ENCODE results near the gene GRIP2. TPM values are rescaled to one million over a fixed set of nuclear protein-coding genes. Genes with fewer than 3 reads are reported as not detected.

The GRIP2 gene
- total RNA-seq, 1 donor from 2014 or later: 3.3 TPM

GRCh38 chr3:14471690-14472089 lies 68.5 kb downstream of the GRIP2 start:
- FAIRE-seq (no peak), DNase-seq (ENCODE audit: low read depth) (no peak)
- Histone ChIP-seq H3K4me3 (ENCODE audit: insufficient read depth, low read depth, low read length) (no peak overlapping the region), H3K9me3 (ENCODE audit: insufficient read depth, low read depth, low read length) (no peaks in the 10 kb centered on the region), H3K9ac (ENCODE audit: low read length) (peak overlapping the region; percentile 75), H4K20me1 (ENCODE audit: insufficient read depth, low read length) (peaks cover 5% of the 10 kb centered on the region), H2AFZ (ENCODE audit: low read depth, low read length) (no peak overlapping the region), H3K4me1 (ENCODE audit: insufficient read depth, low read length) (peaks cover 27% of the 10 kb centered on the region), H3K36me3 (ENCODE audit: insufficient read depth, low read length) (peaks cover 3% of the 10 kb centered on the region), H3K27me3 (ENCODE audit: insufficient read depth, low read length) (no peaks in the 10 kb centered on the region), H3K4me2 (ENCODE audit: low read length) (peak overlapping the region; percentile 76), H3K79me2 (ENCODE audit: insufficient read depth, low read length) (no peaks in the 10 kb centered on the region), H3K27ac (ENCODE audit: low read depth, low read length) (peak overlapping the region; percentile 89)
- Mint-ChIP-seq H3K27ac (ENCODE audit: unreplicated experiment) (no peak overlapping the region), H3K4me3 (ENCODE audit: unreplicated experiment) (no peak overlapping the region), H3K9me3 (ENCODE audit: unreplicated experiment) (peaks cover 2% of the 10 kb centered on the region), H3K4me1 (ENCODE audit: low read depth, unreplicated experiment) (peaks cover 24% of the 10 kb centered on the region), H3K36me3 (ENCODE audit: low read depth, unreplicated experiment) (peaks cover 10% of the 10 kb centered on the region), H3K27me3 (ENCODE audit: low read depth, unreplicated experiment) (peaks cover 3% of the 10 kb centered on the region)
- TF ChIP-seq EZH2 (IDR thresholded peaks at IDR 0.05; ENCODE audit: insufficient read depth, low read length): no peak
- no peak for TF ChIP-seq CTCF (IDR thresholded peaks at IDR 0.05; ENCODE audit: insufficient read depth, low read depth, low read length)

DNA sequence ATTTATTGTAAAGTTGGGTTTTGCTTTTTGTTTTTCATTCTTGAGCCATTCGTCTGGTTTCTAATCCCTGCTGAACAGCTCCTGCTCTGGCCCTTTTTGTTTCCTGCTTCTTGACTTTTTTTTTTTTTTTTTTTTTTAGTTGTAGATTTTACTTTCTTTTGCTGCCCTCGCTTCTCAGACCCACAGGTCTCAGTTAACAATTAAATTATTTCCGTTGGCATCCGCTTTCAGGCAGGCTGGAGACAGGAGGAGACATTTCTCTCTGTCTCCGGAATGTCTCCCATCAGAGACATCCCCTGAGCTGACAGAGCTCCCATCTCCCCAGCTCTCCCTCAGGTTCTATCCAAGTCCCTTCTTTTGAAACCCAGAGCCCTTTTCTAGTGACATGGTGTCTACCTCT lies 69.1 kb downstream of the GRIP2 start:
- peaks cover 24% of the 10 kb centered on the region for H3K4me1 Mint-ChIP-seq (ENCODE audit: low read depth, unreplicated experiment)
- TF ChIP-seq EZH2 (IDR thresholded peaks at IDR 0.05; ENCODE audit: insufficient read depth, low read length) (no peak), CTCF (IDR thresholded peaks at IDR 0.05; ENCODE audit: insufficient read depth, low read depth, low read length) (no peak)
- Histone ChIP-seq H3K79me2 (ENCODE audit: insufficient read depth, low read length) (no peaks in the 10 kb centered on the region), H3K4me2 (ENCODE audit: low read length) (no peak overlapping the region), H3K9ac (ENCODE audit: low read length) (no peak overlapping the region), H2AFZ (ENCODE audit: low read depth, low read length) (no peak overlapping the region), H3K9me3 (ENCODE audit: insufficient read depth, low read depth, low read length) (no peaks in the 10 kb centered on the region), H3K4me3 (ENCODE audit: insufficient read depth, low read depth, low read length) (no peak overlapping the region), H3K27ac (ENCODE audit: low read depth, low read length) (no peak overlapping the region), H3K27me3 (ENCODE audit: insufficient read depth, low read length) (no peaks in the 10 kb centered on the region), H3K36me3 (ENCODE audit: insufficient read depth, low read length) (peaks cover 3% of the 10 kb centered on the region), H3K4me1 (ENCODE audit: insufficient read depth, low read length) (peaks cover 27% of the 10 kb centered on the region), H4K20me1 (ENCODE audit: insufficient read depth, low read length) (peaks cover 5% of the 10 kb centered on the region)
- no peak overlapping the region for H3K27ac Mint-ChIP-seq (ENCODE audit: unreplicated experiment)
- DNase-seq (ENCODE audit: low read depth): no peak
- FAIRE-seq: no peak
- H3K27me3 Mint-ChIP-seq (ENCODE audit: low read depth, unreplicated experiment): peaks cover 1% of the 10 kb centered on the region
- peaks cover 2% of the 10 kb centered on the region for H3K9me3 Mint-ChIP-seq (ENCODE audit: unreplicated experiment)
- peaks cover 8% of the 10 kb centered on the region for H3K36me3 Mint-ChIP-seq (ENCODE audit: low read depth, unreplicated experiment)
- H3K4me3 Mint-ChIP-seq (ENCODE audit: unreplicated experiment): no peak overlapping the region

DNA sequence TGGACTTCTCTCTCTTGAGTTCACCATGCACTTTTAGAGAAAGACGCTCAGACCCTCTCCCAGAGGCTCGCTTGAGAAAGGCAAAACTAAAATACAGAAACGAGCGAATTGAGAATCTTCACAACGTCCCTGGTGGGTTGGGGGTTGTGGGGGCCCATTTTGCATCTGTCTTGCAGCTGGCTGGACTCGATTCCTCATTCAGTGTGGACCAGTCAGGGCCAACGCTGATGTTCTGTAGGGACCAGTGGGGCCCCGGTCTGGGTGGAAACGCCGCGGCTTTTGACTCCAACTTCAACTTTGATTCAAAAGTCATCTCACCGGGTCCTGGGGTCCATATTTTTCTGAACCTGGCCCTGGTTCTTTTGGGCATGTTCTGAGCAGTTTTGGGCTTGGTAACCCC lies 69.7 kb downstream of the GRIP2 start:
- no peak for DNase-seq (ENCODE audit: low read depth)
- Histone ChIP-seq H3K9me3 (ENCODE audit: insufficient read depth, low read depth, low read length) (no peaks in the 10 kb centered on the region), H3K27ac (ENCODE audit: low read depth, low read length) (no peak overlapping the region), H3K9ac (ENCODE audit: low read length) (no peak overlapping the region), H2AFZ (ENCODE audit: low read depth, low read length) (no peak overlapping the region), H4K20me1 (ENCODE audit: insufficient read depth, low read length) (peaks cover 5% of the 10 kb centered on the region), H3K36me3 (ENCODE audit: insufficient read depth, low read length) (peaks cover 3% of the 10 kb centered on the region), H3K4me3 (ENCODE audit: insufficient read depth, low read depth, low read length) (no peak overlapping the region), H3K4me1 (ENCODE audit: insufficient read depth, low read length) (peaks cover 25% of the 10 kb centered on the region), H3K79me2 (ENCODE audit: insufficient read depth, low read length) (no peaks in the 10 kb centered on the region), H3K4me2 (ENCODE audit: low read length) (no peak overlapping the region), H3K27me3 (ENCODE audit: insufficient read depth, low read length) (no peaks in the 10 kb centered on the region)
- FAIRE-seq: no peak
- Mint-ChIP-seq H3K36me3 (ENCODE audit: low read depth, unreplicated experiment) (peaks cover 7% of the 10 kb centered on the region), H3K27me3 (ENCODE audit: low read depth, unreplicated experiment) (no peaks in the 10 kb centered on the region), H3K27ac (ENCODE audit: unreplicated experiment) (no peak overlapping the region), H3K9me3 (ENCODE audit: unreplicated experiment) (peaks cover 2% of the 10 kb centered on the region), H3K4me3 (ENCODE audit: unreplicated experiment) (no peak overlapping the region), H3K4me1 (ENCODE audit: low read depth, unreplicated experiment) (peaks cover 20% of the 10 kb centered on the region)
- no peak for TF ChIP-seq EZH2 (IDR thresholded peaks at IDR 0.05; ENCODE audit: insufficient read depth, low read length)
- TF ChIP-seq CTCF (IDR thresholded peaks at IDR 0.05; ENCODE audit: insufficient read depth, low read depth, low read length): no peak

Data from astrocyte (in vitro differentiated cells and primary cell).